BE2C (cell line): Measurements from ENCODE around the gene GABRD.
"Not testable (repeated sequence)": the region's sequence is repeated elsewhere in the genome, so short reads cannot be mapped to it uniquely, and the experiment has no call there.

Source experiments
- DNase-seq: peaks from one replicate; pipeline ENCODE4 v3.0.0-alpha.2; 2020
- H3K27me3 ChIP-seq: fragments of 250-450 bp; sonication (Bioruptor Pico); 2 replicates; pipeline ENCODE4 v1.5.1; 2020; ENCODE audit warnings: mild to moderate bottlenecking
- H3K36me3 ChIP-seq: fragments of 250-450 bp; sonication (Bioruptor Pico); 2 replicates; pipeline ENCODE4 v1.5.1; 2020; ENCODE audit warnings: mild to moderate bottlenecking
- H3K4me1 ChIP-seq: fragments of 250-450 bp; sonication (Bioruptor Pico); 2 replicates; pipeline ENCODE4 v1.5.1; 2020
- H3K4me3 ChIP-seq: 2 replicates; pipeline ENCODE4 v1.5.1; 2011; ENCODE audit warnings: low read depth, low read length
- H3K9me3 ChIP-seq: fragments of 250-450 bp; sonication (Bioruptor Pico); 2 replicates; pipeline ENCODE4 v1.5.1; 2020
- TF ChIP-seq, protein P1 (sequence below): IDR thresholded peaks from 2 replicates; pipeline ENCODE4 v1.5.1; 2012; ENCODE audit warnings: mild to moderate bottlenecking, low read depth, low read length

GABRD gene

DNA sequence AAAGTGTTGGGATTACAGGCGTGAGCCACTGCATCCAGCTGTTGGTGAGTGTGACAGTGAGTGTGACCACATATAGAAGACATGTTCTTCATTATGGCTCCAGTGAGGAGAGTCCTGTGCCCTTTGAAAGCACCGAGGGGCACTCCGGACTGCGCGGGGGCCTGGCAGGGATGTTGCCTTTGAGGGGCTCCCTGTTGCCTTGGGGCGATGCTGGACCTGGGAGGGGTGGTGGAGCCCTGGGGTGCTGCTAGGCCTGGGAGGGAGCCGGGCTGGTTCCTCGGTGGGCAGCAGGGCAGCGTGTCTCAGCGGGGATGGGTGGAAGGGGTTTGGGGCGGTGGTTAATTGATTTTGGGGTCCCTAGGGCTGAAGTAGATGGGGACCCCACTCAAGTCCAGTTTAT, 41.0 kb upstream of the GABRD start:
- DNase-seq = no peak
- H3K9me3 ChIP-seq = no peaks in the 10 kb centered on the region; the same call in none of the 2 replicates
- no peaks in the 10 kb centered on the region for H3K36me3 ChIP-seq
- H3K4me3 ChIP-seq = no peak overlapping the region
- TF ChIP-seq, protein P1, sequence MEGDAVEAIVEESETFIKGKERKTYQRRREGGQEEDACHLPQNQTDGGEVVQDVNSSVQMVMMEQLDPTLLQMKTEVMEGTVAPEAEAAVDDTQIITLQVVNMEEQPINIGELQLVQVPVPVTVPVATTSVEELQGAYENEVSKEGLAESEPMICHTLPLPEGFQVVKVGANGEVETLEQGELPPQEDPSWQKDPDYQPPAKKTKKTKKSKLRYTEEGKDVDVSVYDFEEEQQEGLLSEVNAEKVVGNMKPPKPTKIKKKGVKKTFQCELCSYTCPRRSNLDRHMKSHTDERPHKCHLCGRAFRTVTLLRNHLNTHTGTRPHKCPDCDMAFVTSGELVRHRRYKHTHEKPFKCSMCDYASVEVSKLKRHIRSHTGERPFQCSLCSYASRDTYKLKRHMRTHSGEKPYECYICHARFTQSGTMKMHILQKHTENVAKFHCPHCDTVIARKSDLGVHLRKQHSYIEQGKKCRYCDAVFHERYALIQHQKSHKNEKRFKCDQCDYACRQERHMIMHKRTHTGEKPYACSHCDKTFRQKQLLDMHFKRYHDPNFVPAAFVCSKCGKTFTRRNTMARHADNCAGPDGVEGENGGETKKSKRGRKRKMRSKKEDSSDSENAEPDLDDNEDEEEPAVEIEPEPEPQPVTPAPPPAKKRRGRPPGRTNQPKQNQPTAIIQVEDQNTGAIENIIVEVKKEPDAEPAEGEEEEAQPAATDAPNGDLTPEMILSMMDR = no peak
- peaks cover 42% of the 10 kb centered on the region for H3K27me3 ChIP-seq
- H3K4me1 ChIP-seq = no peaks in the 10 kb centered on the region

- H3K36me3 ChIP-seq, DNase-seq, H3K9me3 ChIP-seq, H3K4me3 ChIP-seq, H3K4me1 ChIP-seq: not testable (repeated sequence)
- H3K27me3 ChIP-seq = peaks cover 41% of the 10 kb centered on the region
Observed at GRCh38 chr1:1978690-1979481, 40.3 kb upstream of the GABRD start.

DNA sequence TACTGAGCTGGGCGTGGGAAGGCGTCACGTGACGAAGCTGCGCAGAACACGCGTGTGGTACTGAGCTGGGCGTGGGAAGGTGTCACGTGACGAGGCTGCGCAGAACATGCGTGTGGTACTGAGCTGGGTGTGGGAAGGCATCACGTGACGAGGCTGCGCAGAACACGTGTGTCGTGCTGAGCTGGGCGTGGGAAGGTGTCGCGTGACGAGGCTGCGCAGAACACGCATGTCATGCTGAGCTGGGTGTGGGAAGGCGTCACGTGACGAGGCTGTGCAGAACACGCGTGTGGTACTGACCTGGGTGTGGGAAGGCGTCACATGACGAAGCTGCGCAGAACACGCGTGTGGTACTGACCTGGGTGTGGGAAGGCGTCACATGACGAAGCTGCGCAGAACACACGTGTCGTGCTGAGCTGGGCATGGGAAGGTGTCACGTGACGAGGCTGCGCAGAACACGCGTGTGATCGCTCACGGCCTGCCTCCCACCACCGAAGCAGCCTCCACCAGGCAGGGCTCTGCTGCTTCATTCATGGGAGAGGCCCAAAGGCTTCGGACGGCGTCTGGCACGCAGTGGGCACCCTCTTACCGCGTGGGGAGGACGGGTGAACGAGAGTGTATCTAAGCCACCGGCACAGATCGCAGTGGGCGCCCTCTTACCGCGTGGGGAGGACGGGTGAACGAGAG, 39.5 kb upstream of the GABRD start:
- Histone ChIP-seq H3K4me1 (no peaks in the 10 kb centered on the region), H3K36me3 (no peaks in the 10 kb centered on the region)
- no peak for DNase-seq

DNA sequence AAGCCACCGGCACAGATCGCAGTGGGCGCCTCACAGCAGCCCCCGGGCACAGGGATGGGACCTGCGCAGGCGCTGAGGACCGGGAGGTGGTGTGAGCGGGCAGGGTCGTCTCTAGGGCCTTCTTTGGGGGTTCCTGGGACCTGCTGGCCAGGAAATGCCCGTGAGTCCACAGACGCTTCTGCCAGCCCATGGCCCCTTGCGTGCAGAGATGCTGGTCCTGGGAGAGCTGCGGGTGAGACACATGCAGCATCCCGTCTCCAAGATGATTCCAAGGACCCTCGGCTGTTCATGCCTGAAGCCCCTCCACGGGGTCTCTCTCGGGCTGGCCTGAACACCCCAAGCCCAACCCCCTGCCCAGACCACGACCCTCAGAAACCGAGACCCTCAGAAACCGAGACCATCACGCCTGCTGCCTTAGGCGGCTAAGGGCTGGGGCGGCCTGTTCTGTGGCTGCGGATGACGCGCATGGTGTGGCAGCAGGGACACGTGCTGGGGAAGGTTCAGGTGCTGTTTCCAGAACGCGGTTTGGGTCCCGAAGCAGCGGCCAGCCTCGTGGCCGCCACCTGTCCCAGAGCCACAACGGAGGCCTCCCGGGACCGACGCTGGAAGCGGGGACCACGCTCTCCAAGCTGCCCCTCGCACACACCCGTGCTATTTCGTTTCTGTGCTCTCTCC, 38.5 kb upstream of the GABRD start:
- Histone ChIP-seq H3K36me3 (no peaks in the 10 kb centered on the region), H3K9me3 (no peaks in the 10 kb centered on the region; the same call in none of the 2 replicates), H3K4me3 (no peak overlapping the region), H3K27me3 (peaks cover 26% of the 10 kb centered on the region), H3K4me1 (no peaks in the 10 kb centered on the region)
- DNase-seq = no peak
- TF ChIP-seq, protein P1 = no peak

More for the DNA sequence above, 39.5 kb upstream of the GABRD start:
- TF ChIP-seq, protein P1 = no peak
- no peaks in the 10 kb centered on the region; the same call in none of the 2 replicates for H3K9me3 ChIP-seq
- peaks cover 36% of the 10 kb centered on the region for H3K27me3 ChIP-seq
- no peak overlapping the region for H3K4me3 ChIP-seq

DNA sequence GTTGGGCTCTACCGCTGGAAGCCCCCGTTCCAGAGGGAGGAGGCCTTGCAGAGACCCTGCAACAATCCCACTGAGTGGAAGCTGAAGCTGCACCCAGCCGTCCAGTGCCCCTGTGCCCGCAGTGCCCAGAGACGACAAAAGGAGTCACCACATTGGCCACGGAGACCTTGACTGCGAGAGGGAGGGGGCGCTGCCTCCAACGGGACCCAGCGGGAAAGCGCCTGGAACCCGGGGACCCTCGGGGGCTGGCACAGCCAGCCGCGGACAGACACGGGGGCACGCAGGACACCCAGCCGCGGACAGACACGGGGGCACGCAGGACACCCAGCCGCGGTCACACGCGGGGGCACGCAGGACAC, 38.0 kb upstream of the GABRD start:
- Histone ChIP-seq H3K9me3 (no peaks in the 10 kb centered on the region; the same call in none of the 2 replicates), H3K36me3 (no peaks in the 10 kb centered on the region), H3K27me3 (peaks cover 21% of the 10 kb centered on the region), H3K4me3 (no peak overlapping the region), H3K4me1 (no peaks in the 10 kb centered on the region)
- DNase-seq = no peak
- TF ChIP-seq, protein P1 = no peak

DNA sequence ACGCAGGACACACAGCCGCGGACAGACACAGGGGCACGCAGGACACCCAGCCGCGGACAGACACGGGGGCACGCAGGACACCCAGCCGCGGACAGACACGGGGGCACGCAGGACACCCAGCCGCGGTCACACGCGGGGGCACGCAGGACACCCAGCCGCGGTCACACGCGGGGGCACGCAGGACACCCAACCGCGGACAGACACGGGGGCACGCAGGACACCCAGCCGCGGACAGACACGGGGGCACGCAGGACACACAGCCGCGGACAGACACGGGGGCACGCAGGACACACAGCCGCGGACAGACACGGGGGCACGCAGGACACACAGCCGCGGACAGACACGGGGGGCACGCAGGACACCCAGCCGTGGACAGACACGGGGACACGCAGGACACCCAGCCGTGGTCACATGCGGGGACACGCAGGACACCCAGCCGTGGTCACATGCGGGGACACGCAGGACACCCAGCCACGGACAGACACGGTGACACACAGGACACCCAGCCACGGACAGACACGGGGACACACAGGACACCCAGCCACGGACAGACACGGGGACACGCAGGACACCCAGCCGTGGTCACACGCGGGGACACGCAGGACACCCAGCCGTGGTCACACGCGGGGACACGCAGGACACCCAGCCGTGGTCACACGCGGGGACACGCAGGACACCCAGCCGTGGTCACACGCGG, 37.4 kb upstream of the GABRD start:
- peaks cover 17% of the 10 kb centered on the region for H3K27me3 ChIP-seq
- DNase-seq, H3K4me1 ChIP-seq, H3K36me3 ChIP-seq, H3K4me3 ChIP-seq, H3K9me3 ChIP-seq: not testable (repeated sequence)
